HG03139 (cell line): Measurements from ENCODE around the gene C5orf58.

Source experiments
- ATAC-seq: cut with Tn5 transposase; IDR thresholded peaks from one replicate; pipeline ENCODE4 v1.9.1; 2021; ENCODE audit not compliant: unreplicated experiment

C5orf58 gene

DNA sequence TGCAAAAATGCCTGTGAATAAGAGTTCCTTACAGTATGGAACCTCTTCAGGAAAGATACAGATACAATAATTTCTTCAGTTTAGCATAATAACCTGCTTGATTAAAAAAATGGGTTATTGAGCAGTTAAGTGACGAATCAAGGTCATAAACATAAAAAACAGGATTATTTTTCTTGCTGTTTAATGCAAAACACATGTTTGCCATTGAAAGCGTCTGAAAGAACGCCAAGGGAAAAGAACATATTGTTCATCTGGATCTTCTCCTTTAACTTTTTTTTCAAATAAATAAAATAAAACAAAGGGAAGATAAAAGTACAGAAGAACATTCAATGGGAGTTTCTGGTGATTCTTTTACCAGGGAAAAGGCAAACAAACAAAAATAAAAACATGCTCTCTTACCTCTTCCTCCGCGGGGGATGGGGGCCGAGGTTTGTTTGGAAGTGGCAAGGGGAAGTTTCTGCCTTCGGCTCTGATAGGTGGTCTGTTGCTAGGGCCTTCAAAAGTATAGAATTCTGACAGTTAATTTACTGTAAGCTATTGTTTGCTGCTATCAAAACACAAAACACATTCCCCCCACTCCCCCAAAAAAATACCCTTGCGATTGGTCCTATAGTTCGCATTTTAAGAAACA is 20.1 kb downstream of the C5orf58 start:
- ATAC-seq, result no peak

- ATAC-seq, result peak; percentile 84
Observed at GRCh38 chr5:170254056-170254455, 21.3 kb downstream of the C5orf58 start.

DNA sequence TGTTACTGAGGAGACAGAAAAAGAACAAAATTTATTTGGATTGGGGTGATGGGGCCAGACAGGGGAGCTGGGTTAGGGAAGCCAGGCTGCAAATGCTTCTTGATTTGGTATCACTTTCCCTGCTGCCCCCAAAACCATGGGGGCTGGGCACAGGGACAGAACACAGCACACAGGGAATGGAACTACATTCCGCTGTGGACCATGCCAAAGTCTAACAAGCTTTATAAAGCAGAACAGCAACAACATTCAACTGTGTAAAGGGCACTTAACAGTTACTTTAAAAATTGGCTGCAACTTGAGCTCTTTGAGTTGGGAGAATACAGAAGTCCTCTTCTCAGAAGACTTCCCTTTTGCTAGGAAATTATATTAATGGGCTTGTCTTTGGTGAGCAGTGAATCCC is 23.8 kb downstream of the C5orf58 start:
- ATAC-seq, result no peak

- ATAC-seq, result no peak
Observed at GRCh38 chr5:170257370-170257769, 24.6 kb downstream of the C5orf58 start.

GRCh38 chr5:170261528-170262043 is 28.8 kb downstream of the C5orf58 start:
- no peak for ATAC-seq

DNA sequence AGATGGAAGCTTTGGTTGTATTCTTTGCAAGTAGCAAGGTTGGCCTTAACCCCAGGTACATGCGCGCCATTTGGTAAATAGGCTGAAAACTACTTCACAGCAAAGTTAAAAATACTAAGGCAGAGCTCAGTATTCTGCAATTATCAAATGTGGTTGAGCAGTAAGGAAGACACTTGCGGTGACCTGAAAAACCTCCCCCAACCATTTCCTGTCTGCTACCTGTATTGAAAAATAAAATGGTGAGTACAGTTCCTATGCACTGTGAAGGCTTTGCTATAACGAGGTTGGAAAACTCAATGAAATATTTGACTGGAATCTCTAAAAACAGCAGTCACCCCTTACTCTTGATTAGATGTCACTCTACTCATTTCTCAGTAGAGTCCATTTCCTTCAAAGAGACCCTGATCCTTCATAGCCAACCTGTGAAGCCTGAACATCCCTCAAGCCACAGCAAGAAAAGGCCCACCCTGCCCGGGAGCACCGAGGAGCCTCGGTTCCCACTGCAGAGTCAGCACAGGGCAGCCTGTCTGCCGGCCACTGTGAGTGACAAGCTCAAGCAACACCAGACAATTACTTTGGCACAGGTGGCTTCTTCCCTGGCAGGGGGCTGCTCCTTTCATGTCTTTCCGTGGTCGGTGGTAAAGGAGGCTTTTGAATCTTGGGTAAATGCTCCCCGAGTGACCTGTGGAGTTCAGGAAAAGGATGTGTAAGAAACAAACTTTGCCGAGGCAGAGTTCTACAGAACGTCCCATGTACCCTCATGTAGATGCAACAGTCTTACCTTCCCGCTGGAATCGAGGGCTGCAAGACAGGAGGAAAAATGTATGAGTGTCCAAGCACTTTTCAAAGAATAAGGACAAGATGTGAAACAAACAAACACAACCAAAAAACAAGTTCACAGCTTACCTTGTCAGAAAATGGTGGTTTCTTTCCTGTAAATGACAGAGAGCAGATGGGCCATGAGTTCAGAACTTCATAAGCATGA is 29.6 kb downstream of the C5orf58 start:
- ATAC-seq, result no peak

- no peak for ATAC-seq
Observed at GRCh38 chr5:170263906-170264305, 31.1 kb downstream of the C5orf58 start.

DNA sequence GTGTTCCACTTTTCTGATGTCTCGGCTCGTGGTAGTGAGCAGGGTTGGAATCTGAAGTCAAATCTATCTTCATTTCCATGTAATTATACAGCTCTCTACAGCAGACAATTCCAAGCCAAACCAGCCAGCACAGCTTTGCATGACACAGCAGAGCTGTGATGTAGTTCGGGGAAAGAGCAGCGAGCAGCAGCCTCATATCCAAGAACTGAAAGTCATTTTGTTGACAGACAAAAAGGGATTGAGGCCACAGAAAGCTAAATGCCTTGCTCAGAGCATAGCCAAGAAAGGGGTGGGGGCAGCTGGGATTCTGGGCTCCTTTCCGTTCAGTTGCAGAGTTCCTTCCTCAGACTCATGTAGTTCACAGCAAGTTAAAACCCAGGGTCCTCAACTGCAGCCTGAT is 32.7 kb downstream of the C5orf58 start:
- ATAC-seq, result no peak

DNA sequence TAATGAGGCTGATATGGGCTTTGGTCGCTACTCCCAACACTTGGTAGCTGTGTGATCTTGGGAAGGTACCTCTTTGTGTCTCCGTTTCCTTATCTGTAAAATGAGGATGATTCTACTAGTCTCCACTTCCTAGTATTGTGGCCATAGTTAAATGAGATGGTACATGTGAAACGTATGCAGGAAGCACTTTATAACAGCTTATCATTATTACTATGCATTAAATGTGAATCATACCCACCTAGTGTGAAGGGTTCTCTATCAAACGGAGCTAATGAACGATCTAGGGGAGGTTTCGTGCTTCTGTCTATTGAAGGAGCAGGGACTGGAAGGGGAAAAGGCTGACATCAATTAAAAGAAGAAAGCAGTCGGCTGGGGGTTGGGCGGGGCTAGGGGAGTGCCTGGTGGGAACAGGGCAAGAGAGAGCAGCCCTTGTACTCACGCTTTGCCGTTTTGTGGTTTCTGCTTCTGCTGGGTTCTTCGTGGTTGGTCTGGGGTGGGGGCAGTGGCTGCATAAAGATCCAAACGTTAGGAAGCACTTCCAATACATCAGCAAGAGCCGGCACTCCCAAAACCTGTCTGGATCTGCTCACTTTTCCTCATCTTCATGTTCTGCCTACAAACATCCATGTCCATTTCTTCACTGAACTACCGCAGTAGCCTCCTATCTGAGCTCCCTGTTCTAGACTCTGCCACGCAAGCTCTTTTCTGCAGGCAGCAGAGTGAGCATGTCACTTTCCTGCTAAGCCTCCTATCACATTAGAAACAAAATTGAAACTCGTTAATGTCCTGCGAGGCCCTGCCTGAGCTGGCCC is 34.0 kb downstream of the C5orf58 start:
- ATAC-seq, result no peak

DNA sequence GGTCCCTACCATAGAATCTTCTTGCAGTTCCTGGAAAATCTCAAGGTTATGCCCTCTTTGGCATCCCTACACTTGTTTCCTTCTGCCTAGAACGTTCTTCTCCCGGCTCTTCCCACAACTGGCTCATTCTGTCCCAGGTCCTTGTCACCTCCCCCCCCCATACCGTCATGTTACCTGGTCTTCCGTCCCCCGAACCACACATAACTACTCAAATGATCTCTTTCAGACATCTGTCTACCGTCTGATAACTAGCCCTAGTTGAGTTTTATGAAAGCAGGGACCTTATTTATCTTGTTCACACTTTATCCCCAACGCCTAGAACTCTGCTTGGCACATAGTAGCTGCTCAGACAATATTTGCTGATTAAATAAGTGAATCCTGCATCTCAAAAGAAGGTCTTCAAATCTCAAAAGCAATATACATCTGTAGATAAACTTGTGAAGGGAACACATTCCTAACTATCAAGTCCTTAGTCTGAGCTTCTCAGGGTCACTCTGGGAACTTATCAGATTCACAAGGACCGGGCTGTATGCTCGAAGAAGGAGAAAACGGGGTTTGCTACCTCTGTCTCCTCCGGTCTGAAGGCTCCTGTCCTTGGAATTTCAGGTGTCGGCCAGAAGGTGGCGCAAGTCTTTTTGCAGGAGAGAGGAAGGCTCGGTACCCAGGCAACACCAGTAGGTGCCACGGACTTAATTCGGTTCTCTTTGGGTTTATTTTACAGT is 34.8 kb downstream of the C5orf58 start:
- peak; percentile 72 for ATAC-seq

DNA sequence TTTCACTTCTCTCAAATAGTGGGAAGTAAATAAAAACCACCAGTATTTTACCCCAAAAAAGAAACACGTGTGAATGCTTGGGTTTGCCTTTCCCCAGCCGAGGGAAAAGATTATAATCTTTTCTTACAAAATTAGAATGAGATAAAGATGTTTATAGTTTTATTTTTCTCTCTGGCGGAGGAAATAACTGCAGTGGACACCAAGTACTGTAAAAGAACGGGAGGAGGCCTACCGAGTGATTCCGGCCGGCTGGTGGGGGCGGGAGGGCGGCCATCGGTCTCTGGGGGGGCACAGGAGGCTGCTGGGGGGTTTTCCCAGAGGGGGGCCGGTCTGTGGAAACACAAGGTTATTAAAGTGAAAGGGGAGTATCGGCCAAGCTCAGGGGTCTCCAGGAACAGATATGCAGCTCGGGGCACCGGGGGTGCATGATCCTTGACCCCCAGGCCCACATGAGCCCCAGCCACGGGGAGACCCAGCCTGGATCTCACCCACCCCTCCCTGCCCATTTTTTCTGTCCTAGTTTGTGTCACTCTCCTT is 35.4 kb downstream of the C5orf58 start:
- ATAC-seq, result no peak

DNA sequence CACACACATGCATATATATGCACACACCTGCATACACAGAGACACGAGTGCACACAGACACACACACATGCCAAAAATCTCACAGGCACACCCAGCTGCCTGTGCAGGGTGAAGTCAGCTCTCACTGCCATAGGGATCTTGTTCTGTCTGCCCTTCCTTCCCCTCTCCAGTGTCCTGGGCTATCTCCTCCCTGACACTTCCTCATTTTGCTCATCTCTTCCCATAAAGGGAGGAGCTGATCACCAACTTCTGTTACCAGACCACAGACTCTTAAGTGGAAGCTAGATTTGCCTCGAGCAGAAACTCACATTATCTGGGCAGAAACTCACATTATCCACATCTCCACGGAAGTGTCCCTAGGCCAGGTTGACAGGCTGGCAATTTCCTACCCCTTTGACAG is 36.1 kb downstream of the C5orf58 start:
- no peak for ATAC-seq

- no peak for ATAC-seq
Observed at GRCh38 chr5:170269579-170269978, 36.8 kb downstream of the C5orf58 start.

DNA sequence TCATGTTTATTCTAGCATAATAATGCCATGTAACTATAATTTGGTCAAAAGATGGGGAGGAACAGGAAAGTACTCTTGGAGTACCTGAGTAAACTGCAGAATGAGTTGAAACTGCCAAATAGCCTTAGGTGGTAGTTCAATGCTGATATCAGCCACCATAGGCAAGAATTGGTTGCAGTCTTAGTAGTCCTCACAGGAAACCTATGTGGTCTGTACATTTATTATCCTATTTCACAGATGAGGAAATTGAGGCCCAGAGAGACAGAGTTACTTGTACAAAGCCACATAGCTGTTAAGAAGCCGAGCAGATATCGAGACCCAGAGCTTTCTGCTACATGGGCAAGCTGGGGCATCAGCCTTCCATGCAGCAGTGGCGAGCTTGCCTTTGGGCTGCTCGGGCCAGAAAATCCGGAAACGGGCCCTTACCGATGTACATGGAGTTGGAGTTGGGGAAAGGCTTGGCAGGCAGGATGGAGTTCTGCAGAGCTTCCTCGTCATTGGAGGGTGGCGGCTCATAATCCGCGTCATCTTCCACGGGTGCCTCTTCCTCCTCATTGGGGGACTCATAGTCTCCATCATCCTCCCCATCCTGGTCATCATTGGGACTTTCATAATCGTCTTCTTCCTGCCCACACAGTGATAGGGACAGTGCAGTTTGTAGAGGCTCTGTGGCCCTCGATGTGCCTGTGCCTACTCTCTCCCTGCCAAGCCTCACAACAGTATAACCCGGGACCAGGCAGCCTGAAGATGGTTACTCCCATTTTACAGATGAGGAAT is 37.7 kb downstream of the C5orf58 start:
- ATAC-seq, result no peak

DNA sequence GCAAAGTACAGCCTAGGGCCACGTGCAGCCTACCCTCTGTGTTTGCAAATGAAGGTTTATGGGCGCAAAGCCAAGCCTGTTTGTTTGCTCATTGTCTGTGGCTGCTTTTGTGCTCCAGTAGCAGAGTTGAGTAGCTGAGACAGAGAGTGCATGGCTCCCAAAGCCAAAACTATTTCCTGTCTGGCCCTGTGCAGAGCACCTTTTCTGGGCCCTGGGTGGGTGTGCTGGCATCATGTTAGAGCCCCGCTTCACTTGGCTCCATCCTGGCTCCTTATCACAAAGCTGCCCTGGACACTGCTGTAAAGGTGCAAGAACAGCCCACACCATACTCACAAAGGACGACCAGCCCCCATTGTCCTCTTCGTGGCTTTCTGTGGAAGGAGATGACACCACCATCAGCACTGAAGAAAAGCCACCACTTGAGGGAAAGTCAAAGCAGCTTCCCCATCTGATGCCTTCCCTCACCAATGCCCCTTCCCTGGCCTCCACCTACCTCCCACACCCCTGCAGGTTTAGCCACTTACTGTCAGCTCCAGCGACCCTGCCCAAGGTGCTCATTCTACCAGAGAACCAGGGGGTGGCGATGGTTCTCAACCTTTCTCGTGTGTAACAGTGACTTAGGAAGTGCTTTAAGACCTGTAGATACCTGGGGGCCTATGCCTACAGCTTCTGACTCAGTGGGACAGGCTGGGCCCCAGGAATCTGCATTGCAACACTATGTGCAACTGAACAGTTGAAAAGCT is 41.4 kb downstream of the C5orf58 start:
- ATAC-seq, result no peak

- ATAC-seq, result no peak
Observed at GRCh38 chr5:170275376-170275994, 42.7 kb downstream of the C5orf58 start.

- no peak for ATAC-seq
Observed at GRCh38 chr5:170276140-170276539, 43.4 kb downstream of the C5orf58 start.

DNA sequence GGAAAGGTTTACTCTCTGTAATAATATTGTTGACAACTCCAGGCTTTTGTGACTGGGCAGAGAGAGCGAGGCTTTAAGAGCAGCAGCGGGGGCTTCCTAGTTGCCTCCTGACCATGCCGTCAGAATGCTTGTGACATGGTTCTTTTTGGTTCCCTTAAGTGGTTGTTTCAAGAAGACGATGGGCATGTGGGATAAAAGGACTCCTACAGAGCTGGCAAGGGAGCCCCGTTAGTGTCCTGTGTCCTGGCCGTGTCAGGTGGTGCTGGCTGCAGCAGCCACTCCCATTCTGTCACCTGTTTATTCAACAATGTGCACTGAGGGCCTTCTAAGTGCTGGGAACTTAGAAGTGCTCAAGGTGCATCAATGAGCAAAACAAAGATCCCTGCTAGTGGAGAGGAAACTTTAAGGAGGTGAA is 45.1 kb downstream of the C5orf58 start:
- ATAC-seq, result no peak
